ENCODE data around the gene CBY1. TPM values are rescaled to one million over a fixed set of nuclear protein-coding genes. Genes with fewer than 3 reads are reported as not detected.

Gene CBY1
- total and polyA plus RNA-seq, 7 donors, result 23.6 to 47.8 (median 35.6) TPM

GRCh38 chr22:38618682-38619081 is 37.8 kb upstream of the CBY1 start:
- no peaks in the 10 kb centered on the region for H3K36me3 ChIP-seq
- no peak for DNase-seq
- TF ChIP-seq POLR2A (IDR thresholded peaks at IDR 0.05) (no peak), CTCF (IDR thresholded peaks at IDR 0.05) (no peak), EP300 (IDR thresholded peaks at IDR 0.05) (no peak), POLR2AphosphoS5 (IDR thresholded peaks at IDR 0.05) (no peak)
- WGBS, 2 donors, result 96% methylated on average over 2 of the region's 2 CpGs
- H3K27ac ChIP-seq, result no peak overlapping the region
- H3K9me3 ChIP-seq, result peaks cover 0 to 8% (median 0%) of the 10 kb centered on the region in 4 donors
- no peaks in the 10 kb centered on the region for H3K27me3 ChIP-seq
- intact Hi-C loops (cut with DNase I), result no loop called here
- no peak overlapping the region for H3K4me3 ChIP-seq
- peaks cover 0 to 12% (median 8%) of the 10 kb centered on the region in 4 donors for H3K4me1 ChIP-seq

GRCh38 chr22:38623351-38623750 is 33.1 kb upstream of the CBY1 start:
- Histone ChIP-seq H3K4me1 (no peaks in the 10 kb centered on the region), H3K9me3 (peaks cover 0 to 4% (median 0%) of the 10 kb centered on the region in 4 donors), H3K36me3 (no peaks in the 10 kb centered on the region), H3K27ac (no peak overlapping the region), H3K27me3 (no peaks in the 10 kb centered on the region), H3K4me3 (no peak overlapping the region)
- intact Hi-C loops (cut with DNase I), result no loop called here
- 67 to 72% methylated on average over 4 of the region's 4 CpGs for WGBS, 2 donors
- DNase-seq, result no peak
- no peak for TF ChIP-seq POLR2AphosphoS5 (IDR thresholded peaks at IDR 0.05)
- TF ChIP-seq POLR2A (IDR thresholded peaks at IDR 0.05), result no peak
- TF ChIP-seq CTCF (IDR thresholded peaks at IDR 0.05), result no peak
- TF ChIP-seq EP300 (IDR thresholded peaks at IDR 0.05), result no peak

GRCh38 chr22:38628444-38628843 is 28.0 kb upstream of the CBY1 start:
- intact Hi-C loops (cut with DNase I), result no loop called here
- no peaks in the 10 kb centered on the region for H3K27me3 ChIP-seq

GRCh38 chr22:38629108-38629507 is 27.3 kb upstream of the CBY1 start:
- no peak for DNase-seq
- H3K27ac ChIP-seq, result no peak overlapping the region
- H3K36me3 ChIP-seq, result peaks cover 0 to 13% (median 0%) of the 10 kb centered on the region in 4 donors
- 90 to 91% methylated on average over 4 of the region's 4 CpGs for whole genome bisulfite sequencing, 2 donors
- no peak overlapping the region for H3K4me3 ChIP-seq
- H3K9me3 ChIP-seq, result no peaks in the 10 kb centered on the region
- H3K4me1 ChIP-seq, result no peaks in the 10 kb centered on the region
- intact Hi-C loops (cut with DNase I), result no loop called here
- TF ChIP-seq POLR2AphosphoS5 (IDR thresholded peaks at IDR 0.05), result no peak
- TF ChIP-seq CTCF (IDR thresholded peaks at IDR 0.05), result no peak
- no peak for TF ChIP-seq POLR2A (IDR thresholded peaks at IDR 0.05)
- no peak for TF ChIP-seq EP300 (IDR thresholded peaks at IDR 0.05)
- H3K27me3 ChIP-seq, result no peaks in the 10 kb centered on the region

More at GRCh38 chr22:38628444-38628843, 28.0 kb upstream of the CBY1 start:
- TF ChIP-seq POLR2AphosphoS5 (IDR thresholded peaks at IDR 0.05) (no peak), CTCF (IDR thresholded peaks at IDR 0.05) (no peak), POLR2A (IDR thresholded peaks at IDR 0.05) (no peak), EP300 (IDR thresholded peaks at IDR 0.05) (no peak)
- Histone ChIP-seq H3K36me3 (peaks cover 0 to 13% (median 0%) of the 10 kb centered on the region in 4 donors), H3K9me3 (no peaks in the 10 kb centered on the region), H3K4me3 (no peak overlapping the region), H3K27ac (no peak overlapping the region), H3K4me1 (no peaks in the 10 kb centered on the region)
- WGBS, 2 donors, result 93% methylated on average over 5 of the region's 5 CpGs
- no peak for DNase-seq

GRCh38 chr22:38631724-38632123 is 24.7 kb upstream of the CBY1 start:
- H3K4me3 ChIP-seq, result no peak overlapping the region
- H3K36me3 ChIP-seq, result peaks cover 0 to 18% (median 0%) of the 10 kb centered on the region in 4 donors
- no peaks in the 10 kb centered on the region for H3K4me1 ChIP-seq
- WGBS, 2 donors, result 77 to 91% methylated on average over 9 of the region's 9 CpGs
- H3K9me3 ChIP-seq, result no peaks in the 10 kb centered on the region
- no peaks in the 10 kb centered on the region for H3K27me3 ChIP-seq
- TF ChIP-seq POLR2A (IDR thresholded peaks at IDR 0.05), result no peak
- TF ChIP-seq POLR2AphosphoS5 (IDR thresholded peaks at IDR 0.05), result no peak
- no peak for DNase-seq
- intact Hi-C loops (cut with DNase I), result no loop called here
- no peak overlapping the region for H3K27ac ChIP-seq
